Testis (tissue), 3 donors: ENCODE data around the gene ANKS1B. TPM values are rescaled to one million over a fixed set of nuclear protein-coding genes. Genes with fewer than 3 reads are reported as not detected.

Experiments used
- DNase-seq: peaks from one replicate; pipeline ENCODE4 v3.0.0-alpha.2; 2019
- H3K27ac ChIP-seq, 2 donors: fragments of 200-600 bp; sonication (generic); one replicate each; pipeline ENCODE4 v1.5.1; 2019
- H3K27me3 ChIP-seq: fragments of 200-600 bp; sonication (generic); one replicate; pipeline ENCODE4 v1.5.1; 2019
- H3K36me3 ChIP-seq: fragments of 200-600 bp; sonication (generic); one replicate; pipeline ENCODE4 v1.5.1; 2017; ENCODE audit warnings: low read depth; ENCODE audit errors: missing control alignments
- H3K4me1 ChIP-seq: fragments of 200-600 bp; sonication (generic); one replicate; pipeline ENCODE4 v1.5.1; 2019
- H3K4me3 ChIP-seq, 2 donors: fragments of 200-600 bp; sonication (generic); one replicate each; pipeline ENCODE4 v1.5.1; 2017 to 2019
- H3K9me3 ChIP-seq: fragments of 200-600 bp; sonication (generic); one replicate; pipeline ENCODE4 v1.5.1; 2017
- POLR2A ChIP-seq: fragments of 450-650 bp; IDR thresholded peaks from one replicate; pipeline ENCODE4 v1.6.1; 2017; ENCODE audit warnings: antibody characterized with exemption, mild to moderate bottlenecking, moderate library complexity
- WGBS, 2 donors: methylation state at CpG; one replicate each; pipeline ENCODE4 v1.1.5; 2018; 5-methylcytosine and 5-hydroxymethylcytosine counted together
- intact Hi-C: fragments of 100-400 bp; cut with DNase I; formaldehyde crosslinking; loops from one replicate; pipeline ENCODE4 v1.15.1; 2023; ENCODE audit warnings: low total_unique reads
- polyA plus RNA-seq: library from polyadenylated mRNA; stranded (reverse); fragments of 350-450 nt; fragmentation: Illumina TruSeq; extraction: RNeasy Lipid Tissue Mini Kit (QIAGEN cat#74804); gene quantifications from one replicate; pipeline ENCODE4 v1.2.3, GENCODE V29; 2014; ENCODE audit warnings: low read depth, low replicate concordance; ENCODE audit not compliant: insufficient read depth
- total RNA-seq, 2 donors: library from RNA; depleted of rRNA; stranded (reverse); fragments of >200 nt; gene quantifications; one replicate each; pipeline ENCODE4 v1.2.3, GENCODE V29; 2016
- TF ChIP-seq, protein P1 (sequence below), 3 experiments: fragments of 450-650 bp in 2 of 3; fragments of 200-600 bp in 1 of 3; sonication (generic) in 1 of 3; IDR thresholded peaks; one replicate each; pipeline ENCODE4 v1.5.1; 2016 to 2019; ENCODE audit warnings: antibody characterized with exemption in 3 of 3, mild to moderate bottlenecking in 2 of 3, moderate library complexity in 1 of 3

The ANKS1B gene
- total and polyA plus RNA-seq, 3 donors from 2014 or later, result 26.8 to 58.2 (median 30.9) TPM

DNA sequence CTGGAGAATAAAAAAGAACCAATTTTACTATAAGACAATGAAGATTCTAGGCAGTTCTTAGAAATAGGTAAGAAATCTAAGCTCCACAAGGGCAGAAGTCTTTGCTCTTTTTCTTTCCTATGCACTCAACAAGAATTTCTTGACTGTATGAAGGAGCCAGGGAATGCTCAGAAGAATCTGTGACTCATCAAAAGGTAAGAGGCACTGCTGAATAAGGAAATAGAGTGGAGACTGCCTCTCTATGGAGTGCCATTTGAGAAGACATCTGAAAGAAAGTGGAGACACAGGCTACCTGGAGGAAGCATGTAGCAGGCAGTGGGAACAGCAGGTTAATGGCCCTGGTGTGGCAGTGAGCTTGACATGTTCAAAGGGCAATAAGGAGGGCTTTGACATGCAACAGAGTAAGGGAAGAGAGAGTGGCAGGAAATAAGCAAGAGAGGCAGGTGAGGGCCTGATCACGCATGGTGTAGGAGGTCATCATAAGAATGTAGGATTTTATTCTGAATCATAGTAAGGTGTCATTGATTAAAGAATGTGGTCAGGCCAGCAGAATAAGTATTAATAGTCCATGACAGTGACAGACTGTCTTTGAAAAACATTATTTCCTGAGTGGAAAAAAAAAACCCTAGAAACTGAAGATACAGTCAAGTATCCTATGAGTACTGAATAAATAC lies 783.9 kb downstream of the ANKS1B start:
- H3K36me3 ChIP-seq, result no peaks in the 10 kb centered on the region
- no peak for TF ChIP-seq POLR2A
- TF ChIP-seq, protein P1, sequence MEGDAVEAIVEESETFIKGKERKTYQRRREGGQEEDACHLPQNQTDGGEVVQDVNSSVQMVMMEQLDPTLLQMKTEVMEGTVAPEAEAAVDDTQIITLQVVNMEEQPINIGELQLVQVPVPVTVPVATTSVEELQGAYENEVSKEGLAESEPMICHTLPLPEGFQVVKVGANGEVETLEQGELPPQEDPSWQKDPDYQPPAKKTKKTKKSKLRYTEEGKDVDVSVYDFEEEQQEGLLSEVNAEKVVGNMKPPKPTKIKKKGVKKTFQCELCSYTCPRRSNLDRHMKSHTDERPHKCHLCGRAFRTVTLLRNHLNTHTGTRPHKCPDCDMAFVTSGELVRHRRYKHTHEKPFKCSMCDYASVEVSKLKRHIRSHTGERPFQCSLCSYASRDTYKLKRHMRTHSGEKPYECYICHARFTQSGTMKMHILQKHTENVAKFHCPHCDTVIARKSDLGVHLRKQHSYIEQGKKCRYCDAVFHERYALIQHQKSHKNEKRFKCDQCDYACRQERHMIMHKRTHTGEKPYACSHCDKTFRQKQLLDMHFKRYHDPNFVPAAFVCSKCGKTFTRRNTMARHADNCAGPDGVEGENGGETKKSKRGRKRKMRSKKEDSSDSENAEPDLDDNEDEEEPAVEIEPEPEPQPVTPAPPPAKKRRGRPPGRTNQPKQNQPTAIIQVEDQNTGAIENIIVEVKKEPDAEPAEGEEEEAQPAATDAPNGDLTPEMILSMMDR (IDR thresholded peaks at IDR 0.05), result no peak
- no peaks in the 10 kb centered on the region for H3K9me3 ChIP-seq
- intact Hi-C loops, result no loop called here
- H3K4me3 ChIP-seq, result no peak overlapping the region
- DNase-seq, result no peak
- H3K27me3 ChIP-seq, result no peaks in the 10 kb centered on the region
- H3K4me1 ChIP-seq, result no peaks in the 10 kb centered on the region
- no peak overlapping the region for H3K27ac ChIP-seq
- WGBS, 2 donors, result 47 to 55% methylated on average over 1 of the region's 1 CpG

- Histone ChIP-seq H3K4me1 (no peaks in the 10 kb centered on the region), H3K27ac (no peak overlapping the region), H3K9me3 (no peaks in the 10 kb centered on the region), H3K36me3 (no peaks in the 10 kb centered on the region), H3K4me3 (no peak overlapping the region), H3K27me3 (no peaks in the 10 kb centered on the region)
- intact Hi-C loops, result no loop called here
- TF ChIP-seq, protein P1 (IDR thresholded peaks at IDR 0.05), result no peak
- TF ChIP-seq POLR2A, result no peak
- WGBS, 2 donors, result 89 to 90% methylated on average over 1 of the region's 1 CpG
- no peak for DNase-seq
These were observed 789.3 kb downstream of the ANKS1B start for GRCh38 chr12:99195474-99195873.

DNA sequence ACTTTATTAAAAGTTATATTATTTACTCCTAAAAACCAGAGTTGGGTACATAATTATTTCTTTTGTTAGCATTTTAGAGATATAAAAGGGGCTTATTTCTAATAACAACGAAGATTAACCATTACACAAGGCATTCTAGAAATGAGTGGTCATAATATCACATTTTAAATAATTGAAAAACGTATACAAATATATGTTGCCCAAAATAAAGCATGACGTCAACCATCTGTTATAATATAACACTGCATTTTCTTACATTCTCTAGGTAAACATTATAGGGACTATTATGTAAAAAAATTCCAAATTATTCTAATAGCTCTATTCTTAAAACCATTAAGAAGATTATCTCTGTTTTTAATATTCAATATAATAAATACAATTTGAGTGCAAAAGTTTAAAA lies 792.2 kb downstream of the ANKS1B start:
- DNase-seq, result no peak
- Histone ChIP-seq H3K27me3 (no peaks in the 10 kb centered on the region), H3K9me3 (no peaks in the 10 kb centered on the region), H3K4me3 (no peak overlapping the region), H3K4me1 (no peaks in the 10 kb centered on the region), H3K27ac (no peak overlapping the region), H3K36me3 (no peaks in the 10 kb centered on the region)
- WGBS, 2 donors, result 59 to 79% methylated on average over 3 of the region's 3 CpGs
- no peak for TF ChIP-seq POLR2A
- TF ChIP-seq, protein P1 (IDR thresholded peaks at IDR 0.05), result no peak
- intact Hi-C loops, result no loop called here

DNA sequence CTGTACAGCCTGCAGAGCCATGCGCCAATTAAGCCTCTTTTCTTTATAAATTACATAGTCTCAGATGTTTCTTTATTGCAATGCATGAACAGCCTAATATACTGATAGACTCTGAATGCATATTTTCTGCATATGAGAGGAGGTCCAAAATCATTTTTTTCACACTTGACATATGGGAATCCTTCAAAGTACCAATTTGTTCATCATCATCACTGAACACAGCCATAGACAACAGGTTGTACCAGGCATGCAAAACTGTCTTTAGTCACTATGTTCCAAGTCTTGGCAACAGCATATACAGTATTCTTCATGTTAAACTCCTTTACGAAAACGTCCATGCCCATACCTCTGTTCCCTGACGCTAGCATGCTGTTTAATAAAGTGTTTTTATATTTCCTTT lies 807.9 kb downstream of the ANKS1B start:
- WGBS, 2 donors, result 86 to 91% methylated on average over 4 of the region's 4 CpGs
- Histone ChIP-seq H3K36me3 (no peaks in the 10 kb centered on the region), H3K27ac (no peak overlapping the region), H3K27me3 (no peaks in the 10 kb centered on the region), H3K4me3 (no peak overlapping the region), H3K4me1 (no peaks in the 10 kb centered on the region), H3K9me3 (no peaks in the 10 kb centered on the region)
- intact Hi-C loops, result no loop called here
- DNase-seq, result no peak
- TF ChIP-seq, protein P1 (IDR thresholded peaks at IDR 0.05), result no peak
- TF ChIP-seq POLR2A, result no peak

- intact Hi-C loops, result no loop called here
- H3K9me3 ChIP-seq, result no peaks in the 10 kb centered on the region
- no peak overlapping the region for H3K27ac ChIP-seq
- no peaks in the 10 kb centered on the region for H3K36me3 ChIP-seq
- H3K27me3 ChIP-seq, result no peaks in the 10 kb centered on the region
- H3K4me3 ChIP-seq, result no peak overlapping the region
- DNase-seq, result no peak
- 82 to 86% methylated on average over 5 of the region's 5 CpGs for WGBS, 2 donors
- no peaks in the 10 kb centered on the region for H3K4me1 ChIP-seq
- no peak for TF ChIP-seq POLR2A
- TF ChIP-seq, protein P1 (IDR thresholded peaks at IDR 0.05), result no peak
These were observed 814.3 kb downstream of the ANKS1B start for GRCh38 chr12:99170461-99170860.
